Loucy (cell line): ENCODE data around the gene TAF3.

Source experiments
- CTCF ChIP-seq: fragments of 200-600 bp; sonication (generic); conservative IDR thresholded peaks from 2 replicates; pipeline ENCODE4 v1.5.1; 2014; ENCODE audit warnings: mild to moderate bottlenecking, antibody characterized with exemption, low read length
- EZH2phosphoT487 ChIP-seq: fragments of 200-600 bp; IDR thresholded peaks from 2 replicates; pipeline ENCODE4 v1.6.1; 2018; ENCODE audit warnings: antibody characterized with exemption, mild to moderate bottlenecking, moderate library complexity, borderline replicate concordance

- TF ChIP-seq CTCF = no peak
- no peak for TF ChIP-seq EZH2phosphoT487
These were observed 135.1 kb downstream of the TAF3 start for GRCh38 chr10:7953447-7953846.
